Ramos (cell line): Measurements from ENCODE around the gene SCAF1.

Experiments
- in situ Hi-C: fragments of 300-500 bp; cut with MboI; formaldehyde crosslinking; loops from one replicate; pipeline ENCODE4 v1.14.3; 2022; ENCODE audit warnings: low sequenced_read_pairs; ENCODE audit not compliant: unreplicated experiment

The SCAF1 gene

DNA sequence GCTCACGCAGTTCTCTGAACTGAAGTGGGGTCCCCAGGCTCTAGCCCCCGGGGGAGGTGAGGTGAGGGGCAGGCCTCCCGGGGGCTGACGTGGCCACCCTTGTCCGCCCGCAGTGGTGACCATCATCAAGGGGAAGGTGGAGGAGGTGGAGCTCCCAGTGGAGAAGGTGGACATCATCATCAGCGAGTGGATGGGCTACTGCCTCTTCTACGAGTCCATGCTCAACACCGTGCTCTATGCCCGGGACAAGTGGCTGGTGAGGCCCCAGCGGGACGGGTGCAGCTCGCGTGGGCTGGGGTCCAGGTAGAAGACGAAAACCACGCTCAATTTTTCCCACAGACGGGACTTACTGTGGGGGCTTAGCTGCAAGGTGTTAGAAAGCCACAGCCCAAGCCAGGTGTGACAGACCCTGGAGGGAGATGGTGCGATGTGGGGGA lies 41.8 kb downstream of the SCAF1 start:
- in situ Hi-C loops = no loop called here

DNA sequence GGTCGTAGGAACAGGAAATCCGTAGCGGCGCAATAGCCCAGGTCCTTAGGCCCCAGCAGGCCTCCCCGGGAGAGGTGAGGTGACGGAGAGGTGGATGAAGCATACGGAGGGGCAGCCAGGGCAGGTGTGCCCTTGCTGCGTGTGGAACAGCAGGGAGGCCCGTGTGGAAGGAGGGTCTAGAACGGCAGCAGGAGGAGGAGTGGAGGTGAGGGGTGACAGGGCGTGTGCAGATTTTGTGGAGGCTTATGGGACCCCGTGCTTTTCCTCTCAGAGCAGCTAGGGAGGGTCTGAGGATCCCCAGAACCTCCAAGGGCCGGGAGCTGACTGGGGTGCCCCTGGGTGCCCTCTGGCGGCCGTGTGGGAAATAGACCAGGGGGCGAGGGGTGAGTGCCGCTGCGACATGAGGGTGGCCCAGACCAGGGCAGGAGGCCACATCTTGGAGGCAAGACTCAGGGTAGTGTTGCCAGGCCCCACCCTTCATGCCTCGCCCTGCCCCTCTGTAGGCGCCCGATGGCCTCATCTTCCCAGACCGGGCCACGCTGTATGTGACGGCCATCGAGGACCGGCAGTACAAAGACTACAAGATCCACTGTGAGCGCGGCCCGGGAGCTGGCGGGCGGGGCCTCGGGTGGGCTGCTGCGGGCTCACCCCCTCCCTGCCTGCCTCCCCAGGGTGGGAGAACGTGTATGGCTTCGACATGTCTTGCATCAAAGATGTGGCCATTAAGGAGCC lies 42.4 kb downstream of the SCAF1 start:
- in situ Hi-C loops = no loop called here

DNA sequence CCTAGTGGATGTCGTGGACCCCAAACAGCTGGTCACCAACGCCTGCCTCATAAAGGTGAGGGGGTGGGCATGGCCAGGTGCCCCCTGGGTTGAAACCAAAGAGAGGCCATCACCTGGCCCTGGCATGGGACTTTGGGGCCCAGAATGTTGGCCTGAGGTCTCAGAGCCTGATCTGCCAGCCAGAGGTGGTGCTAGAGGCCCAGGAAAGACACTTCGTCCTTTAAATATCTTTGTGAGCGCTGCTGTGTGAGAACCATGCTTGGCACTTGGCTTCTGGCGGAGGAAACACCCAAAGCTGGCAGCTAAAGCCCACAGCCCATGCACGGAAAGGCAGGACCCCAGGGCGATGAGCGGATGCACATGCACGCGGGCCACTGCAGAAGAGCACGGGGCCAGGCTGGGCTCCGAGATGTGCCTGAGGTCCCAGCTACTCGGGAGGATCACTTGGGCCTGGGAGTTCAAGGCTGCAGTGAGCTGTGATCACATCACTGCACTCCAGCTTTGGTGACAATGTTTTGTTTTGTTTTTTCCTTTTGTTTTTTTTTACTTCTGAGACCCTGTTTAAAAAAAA lies 43.1 kb downstream of the SCAF1 start:
- in situ Hi-C loops = no loop called here

DNA sequence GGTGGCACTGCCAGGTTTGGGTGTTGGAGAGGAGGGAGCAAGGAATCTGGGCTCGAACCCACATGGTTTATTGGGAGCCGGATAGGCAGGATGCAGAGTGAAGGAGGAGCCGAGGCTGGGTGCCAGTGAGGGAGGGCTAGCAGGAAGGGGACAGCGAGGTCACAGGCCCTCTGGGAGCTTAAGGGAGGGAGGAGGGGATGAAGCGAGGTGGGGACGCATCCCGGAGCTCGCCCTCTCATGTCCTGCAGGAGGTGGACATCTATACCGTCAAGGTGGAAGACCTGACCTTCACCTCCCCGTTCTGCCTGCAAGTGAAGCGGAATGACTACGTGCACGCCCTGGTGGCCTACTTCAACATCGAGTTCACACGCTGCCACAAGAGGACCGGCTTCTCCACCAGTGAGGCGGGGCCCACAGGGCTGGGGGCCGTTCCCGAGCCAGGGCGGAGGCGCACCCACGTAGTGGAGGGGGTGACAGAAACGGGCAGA lies 43.9 kb downstream of the SCAF1 start:
- in situ Hi-C loops = no loop called here

DNA sequence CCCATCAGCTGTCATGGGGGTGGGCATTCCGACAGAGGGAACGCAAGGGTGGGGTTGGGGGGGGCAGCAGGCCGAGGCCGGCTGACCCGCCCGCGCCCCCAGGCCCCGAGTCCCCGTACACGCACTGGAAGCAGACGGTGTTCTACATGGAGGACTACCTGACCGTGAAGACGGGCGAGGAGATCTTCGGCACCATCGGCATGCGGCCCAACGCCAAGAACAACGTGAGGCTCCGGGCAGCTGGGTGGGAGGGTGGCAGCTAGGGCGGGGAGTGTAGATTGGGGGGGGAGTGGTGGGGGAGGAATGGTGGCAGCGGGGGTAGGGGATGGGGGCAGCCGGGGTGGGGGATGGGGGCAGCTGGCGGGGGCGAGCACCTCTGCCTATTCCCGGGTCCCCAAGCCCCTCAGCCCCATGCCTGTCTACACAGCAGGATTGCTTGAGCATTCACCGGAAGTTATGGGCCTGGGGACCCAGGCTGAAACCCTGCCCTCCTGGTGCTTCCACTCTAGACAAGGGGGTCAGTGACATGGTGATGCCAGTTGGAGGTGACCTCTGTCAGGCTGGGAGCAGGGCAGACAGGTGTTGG lies 44.6 kb downstream of the SCAF1 start:
- in situ Hi-C loops = no loop called here

DNA sequence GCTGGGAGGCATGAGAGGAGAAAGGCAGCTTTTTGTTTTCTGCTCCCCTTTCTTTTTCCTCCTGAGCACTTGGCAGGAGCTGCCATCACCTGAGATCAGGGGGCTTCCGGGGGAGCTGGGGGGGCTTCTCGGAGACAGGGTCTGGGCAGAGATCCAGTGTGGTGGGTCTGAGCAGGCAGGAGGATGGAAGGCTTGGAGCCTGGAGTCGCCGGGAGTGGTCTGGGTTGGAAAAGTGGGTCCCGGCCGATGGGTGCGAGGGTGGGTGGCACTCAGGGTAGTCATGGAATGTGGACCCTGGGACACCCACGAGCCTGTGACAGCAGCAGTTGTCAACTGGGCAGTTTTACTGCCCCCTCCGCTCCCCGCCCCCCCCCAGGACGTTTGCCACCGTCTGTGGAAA lies 45.1 kb downstream of the SCAF1 start:
- in situ Hi-C loops = no loop called here

DNA sequence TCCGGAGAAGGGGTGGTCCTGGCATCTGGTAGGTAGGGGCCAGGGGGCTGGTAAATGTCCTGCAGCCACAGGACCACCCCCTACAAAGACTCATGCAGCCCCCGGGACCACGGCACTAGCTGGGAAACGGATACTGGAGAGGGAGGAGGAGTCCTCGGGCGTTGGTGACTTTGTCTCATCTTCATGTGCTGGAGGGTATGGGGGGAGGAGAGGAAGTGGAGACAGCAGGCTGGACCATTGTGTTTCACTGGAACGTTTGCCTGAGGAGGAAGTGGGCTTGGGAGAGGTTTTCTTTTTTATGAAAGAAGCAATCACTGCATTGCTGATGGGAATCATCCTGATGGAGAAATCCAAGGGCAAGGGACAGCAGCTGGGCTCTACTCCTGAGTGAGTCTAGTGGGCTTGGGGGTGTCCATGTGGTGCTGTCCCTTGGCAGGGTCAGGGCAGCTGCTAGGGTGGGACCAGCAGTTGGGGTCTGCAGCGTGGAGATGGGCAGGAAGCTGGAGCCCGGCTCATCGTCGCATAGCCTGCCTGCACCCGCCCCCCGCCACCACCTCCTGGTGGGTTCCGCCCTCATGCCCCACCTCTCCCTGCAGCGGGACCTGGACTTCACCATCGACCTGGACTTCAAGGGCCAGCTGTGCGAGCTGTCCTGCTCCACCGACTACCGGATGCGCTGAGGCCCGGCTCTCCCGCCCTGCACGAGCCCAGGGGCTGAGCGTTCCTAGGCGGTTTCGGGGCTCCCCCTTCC lies 45.7 kb downstream of the SCAF1 start:
- in situ Hi-C loops = no loop called here

DNA sequence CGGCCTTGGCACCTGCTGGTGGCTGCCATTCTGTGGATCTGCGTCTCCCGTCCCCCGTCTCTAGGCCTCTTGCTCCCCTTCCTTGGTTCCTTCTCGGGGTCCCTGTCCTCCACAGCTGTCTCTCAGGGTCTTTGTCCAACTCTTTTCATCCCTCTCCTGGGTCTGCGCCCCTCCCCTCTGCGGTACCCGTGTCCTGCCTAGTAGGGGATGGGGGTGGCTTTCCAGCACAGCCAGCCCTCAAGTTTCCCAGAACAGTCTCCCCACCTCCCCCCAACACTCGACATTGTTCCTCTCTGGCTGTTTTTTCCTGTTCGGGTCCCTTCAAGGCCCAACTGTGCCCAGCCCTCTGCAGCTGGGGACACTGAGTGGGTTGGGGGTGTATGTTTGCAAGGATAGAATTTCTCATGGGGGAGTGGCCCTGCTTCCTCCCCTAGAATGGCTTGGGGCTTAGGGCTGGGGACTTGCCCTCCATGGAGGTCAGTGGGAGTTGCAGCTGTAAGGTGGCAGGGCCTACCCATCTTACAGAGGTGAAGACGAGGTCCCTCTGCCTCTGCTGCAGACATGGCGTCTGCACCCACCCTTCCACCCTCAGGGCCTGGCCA lies 46.6 kb downstream of the SCAF1 start:
- in situ Hi-C loops = no loop called here

DNA sequence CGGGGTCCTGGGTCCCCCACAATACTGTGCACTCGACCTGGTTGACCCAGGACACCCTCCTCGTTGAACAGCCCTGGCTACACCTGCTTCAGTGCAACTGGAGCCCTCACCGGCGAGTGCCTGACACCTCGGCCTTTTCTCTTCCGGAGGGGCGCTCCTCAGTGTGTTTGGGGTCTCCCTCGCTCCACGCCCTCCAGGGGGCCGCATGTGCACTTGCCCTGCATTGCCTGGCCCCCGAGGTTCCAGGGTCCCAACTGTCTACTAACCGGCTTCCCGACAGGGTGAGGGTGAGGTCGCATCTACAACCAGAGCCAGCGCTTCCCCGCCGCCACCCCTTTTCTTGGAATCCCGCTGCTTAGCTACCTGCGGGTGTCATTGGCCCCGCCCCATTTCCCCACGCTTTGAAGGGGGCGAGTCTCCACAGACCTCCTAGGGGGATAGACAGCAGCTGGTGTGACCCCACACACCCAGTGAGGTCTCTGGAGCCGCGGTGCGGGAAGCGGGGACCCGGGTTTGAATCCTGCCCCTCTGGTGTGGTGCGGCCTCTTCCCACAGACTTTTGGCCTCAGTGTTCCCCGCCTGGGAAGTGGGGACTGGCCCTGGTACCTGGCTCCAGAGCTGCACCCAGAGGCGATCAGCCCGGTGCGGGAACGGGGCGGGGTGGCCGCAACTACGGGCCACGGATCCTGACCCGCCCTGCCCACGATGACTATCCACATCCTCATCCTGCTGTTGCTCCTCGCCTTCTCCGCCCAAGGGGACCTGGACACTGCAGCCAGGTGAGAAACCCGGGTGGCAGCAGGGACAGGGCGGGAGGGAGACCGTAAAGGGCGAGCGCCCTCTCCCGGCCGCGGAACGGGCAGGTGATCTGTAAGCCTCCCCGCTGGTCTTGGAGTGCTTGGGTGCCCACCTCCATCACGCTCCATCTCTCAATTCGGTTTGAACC lies 47.4 kb downstream of the SCAF1 start, which contains the start of gene ADM5:
TSS of gene ADM5 (plus strand) at position 462 of the 946 bp plus-strand sequence. CDS start at position 706, 244 bp downstream.
- in situ Hi-C loops = no loop called here

DNA sequence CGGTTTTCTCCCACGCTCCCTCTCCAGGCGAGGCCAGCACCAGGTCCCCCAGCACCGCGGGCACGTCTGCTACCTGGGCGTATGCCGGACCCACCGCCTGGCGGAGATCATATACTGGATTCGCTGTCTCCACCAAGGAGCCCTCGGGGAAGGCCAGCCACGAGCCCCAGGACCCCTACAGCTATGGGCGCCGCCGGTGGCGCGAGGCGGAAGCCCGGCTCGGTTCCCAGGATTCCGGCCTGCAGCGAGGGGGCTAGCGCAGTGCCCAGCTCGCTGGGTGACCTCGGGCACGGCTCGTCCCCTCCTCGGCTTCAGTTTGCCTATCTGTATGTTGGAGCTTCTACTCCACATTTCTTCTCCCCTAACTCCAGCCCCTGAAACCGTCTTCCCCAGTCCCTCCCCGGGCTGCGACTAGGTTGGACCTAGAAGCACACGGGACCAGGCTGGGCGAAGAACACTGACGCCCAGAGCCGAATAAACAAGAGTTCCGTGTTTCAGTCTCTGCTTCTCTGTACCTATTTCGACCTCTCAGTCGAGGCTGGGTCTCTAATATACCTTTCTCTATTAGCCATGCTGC lies 48.2 kb downstream of the SCAF1 start:
- in situ Hi-C loops = no loop called here

DNA sequence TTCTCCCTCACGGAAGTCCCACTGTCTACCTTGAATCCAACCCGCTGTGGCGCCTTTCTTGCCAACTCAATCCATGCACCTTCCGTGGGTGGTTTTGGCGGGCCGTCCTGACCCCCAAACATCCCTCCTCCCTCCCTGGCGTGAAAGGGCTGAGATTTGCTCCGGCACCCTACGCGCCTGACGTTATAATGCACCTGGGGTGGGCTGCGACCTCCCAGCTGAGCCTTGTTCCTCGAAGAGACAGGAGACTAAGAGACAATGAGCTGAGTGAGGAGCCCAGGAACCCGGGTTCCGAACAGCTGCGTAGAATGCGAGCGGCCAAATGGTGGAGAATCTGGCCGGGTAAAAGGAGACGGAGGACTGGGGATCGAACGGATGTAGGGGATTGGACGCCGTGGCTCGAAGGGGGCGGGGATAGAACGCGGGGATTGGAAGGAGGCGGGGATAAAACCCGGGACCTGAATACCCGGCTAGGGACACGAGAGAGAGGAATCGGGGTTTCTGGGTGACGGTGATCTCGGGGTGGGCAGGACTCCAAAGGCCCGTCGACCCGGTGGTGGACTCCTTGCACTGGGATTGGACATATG lies 48.7 kb downstream of the SCAF1 start, which contains the start of gene CPT1C:
TSS of gene CPT1C (plus strand) at position 461 of the 587 bp plus-strand sequence. CDS start 1,137 bp downstream, outside the sequence.
- in situ Hi-C loops = no loop called here

DNA sequence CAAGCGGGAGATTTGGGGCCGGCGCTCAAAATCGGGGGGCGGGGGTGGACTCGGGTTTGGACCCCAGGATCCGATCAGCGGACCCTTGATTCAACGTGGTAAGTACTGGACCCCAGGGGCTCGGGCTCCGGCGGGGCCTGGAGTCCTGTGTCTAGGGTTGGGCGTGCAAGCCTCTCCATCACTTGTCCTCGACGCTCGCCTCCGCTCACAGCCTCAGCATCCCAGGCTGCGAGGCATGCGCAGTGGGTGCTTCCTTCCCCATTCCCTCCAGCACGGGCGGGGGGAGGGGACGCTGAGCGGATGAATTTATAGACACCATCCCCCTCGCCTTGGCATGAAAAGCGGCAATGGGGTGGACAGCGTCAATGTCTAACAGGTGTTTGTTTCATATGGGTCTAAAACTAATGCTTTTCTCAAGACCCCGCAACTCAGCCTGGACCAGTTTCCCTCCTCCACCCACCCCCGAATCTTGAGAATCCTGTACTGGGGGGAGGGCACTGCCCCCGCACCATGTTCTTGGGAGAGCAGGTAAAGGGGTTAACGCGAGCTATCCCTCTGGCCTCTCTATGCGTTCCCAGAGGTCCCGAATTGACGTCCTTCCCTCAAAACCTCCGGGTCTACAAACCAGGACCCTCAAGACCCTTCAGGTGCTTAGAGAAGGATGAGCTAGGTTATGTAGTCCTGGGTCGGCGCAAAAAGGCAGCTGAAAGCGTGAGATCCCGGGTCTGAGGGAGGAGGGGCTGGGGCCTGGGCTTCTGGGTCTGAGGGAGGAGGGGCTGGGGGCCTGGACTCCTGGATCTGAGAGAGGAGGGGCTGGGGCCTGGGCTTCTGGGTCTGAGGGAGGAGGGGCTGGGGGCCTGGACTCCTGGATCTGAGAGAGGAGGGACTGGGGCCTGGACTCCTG lies 49.5 kb downstream of the SCAF1 start:
- in situ Hi-C loops = no loop called here

DNA sequence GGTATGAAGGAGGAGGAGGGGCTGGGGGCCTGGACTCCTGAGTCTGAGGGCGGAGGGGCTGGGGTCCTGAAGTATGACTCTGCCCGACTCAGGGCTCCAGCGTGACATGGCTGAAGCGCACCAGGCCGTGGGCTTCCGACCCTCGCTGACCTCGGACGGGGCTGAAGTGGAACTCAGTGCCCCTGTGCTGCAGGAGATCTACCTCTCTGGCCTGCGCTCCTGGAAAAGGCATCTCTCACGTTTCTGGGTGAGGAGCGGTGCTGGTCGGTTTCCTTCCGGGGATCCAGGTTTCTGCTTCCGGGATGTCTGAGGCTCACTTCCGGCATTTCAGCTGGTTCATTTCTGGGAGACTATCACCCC lies 50.1 kb downstream of the SCAF1 start:
- in situ Hi-C loops = no loop called here

DNA sequence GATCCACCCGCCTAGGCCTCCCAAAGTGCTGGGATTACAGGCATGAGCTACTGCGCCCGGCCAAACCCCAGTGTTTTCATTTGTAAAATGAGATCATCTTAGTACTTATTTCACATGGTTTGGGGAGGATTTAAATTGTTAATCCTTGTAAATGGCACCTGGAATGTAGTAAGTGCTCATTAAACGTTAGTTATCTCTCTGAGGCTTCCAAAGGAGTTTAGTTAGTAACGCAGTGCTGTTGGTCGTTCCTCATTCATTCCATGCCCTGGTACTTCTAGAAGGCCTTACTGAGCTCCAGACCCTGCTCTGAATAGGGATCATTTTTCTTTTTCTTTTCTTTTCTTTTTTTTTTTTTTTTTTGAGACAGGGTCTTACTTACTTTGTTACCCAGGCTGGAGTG lies 54.1 kb downstream of the SCAF1 start:
- in situ Hi-C loops = no loop called here

DNA sequence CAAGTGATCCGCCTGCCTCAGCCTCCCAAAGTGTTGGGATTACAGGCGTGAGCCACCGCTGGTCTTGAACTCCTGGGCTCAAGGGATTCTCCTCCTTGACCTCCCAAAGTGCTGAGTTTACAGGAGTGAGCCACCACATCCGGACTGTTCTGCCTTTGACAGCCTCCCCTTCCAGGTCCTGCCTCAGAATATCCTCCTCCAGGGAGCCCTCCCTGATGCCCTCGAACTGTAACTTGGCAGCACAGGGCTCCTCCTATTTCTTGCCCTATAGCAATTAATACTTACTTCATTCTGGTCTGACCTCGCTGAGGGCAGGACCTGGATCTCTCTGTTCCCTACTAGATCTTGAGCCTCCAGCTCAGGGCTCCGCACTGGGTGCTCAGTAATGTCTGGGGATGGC lies 54.9 kb downstream of the SCAF1 start:
- in situ Hi-C loops = no loop called here

DNA sequence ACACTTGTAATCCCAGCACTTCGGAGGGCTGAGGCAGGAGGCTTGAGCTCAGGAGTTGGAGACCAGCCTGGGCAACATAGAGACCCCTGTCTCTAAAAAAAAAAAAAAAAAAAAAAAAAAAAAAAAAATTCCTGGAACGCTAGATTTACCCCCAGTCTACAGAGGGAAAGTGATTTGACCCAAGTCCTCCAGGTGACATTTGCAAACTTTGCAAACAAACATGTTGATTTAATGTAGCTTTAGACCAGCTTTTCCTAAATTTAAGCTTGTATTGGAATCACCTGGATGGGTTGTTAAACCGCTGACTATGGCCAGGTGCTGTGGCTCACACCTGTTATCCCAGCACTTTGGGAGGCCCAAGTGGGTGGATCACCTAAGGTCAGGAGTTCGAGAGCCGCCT lies 57.4 kb downstream of the SCAF1 start:
- in situ Hi-C loops = no loop called here

DNA sequence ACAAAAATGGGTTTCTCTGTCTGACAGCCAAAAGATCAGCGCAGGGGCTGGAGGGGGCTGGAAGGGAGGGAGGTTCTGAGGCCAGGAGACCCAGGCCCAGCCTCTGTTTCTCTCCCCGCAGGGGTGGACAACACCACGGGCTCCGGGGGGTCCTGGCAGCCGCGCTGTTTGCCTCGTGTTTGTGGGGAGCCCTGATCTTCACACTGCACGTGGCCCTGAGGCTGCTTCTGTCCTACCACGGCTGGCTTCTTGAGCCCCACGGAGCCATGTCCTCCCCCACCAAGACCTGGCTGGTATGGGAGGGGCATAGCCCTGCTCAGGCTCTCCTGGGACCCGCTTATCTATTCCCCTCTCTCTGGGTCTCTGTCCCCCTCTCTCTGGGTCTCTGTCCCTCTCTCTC lies 58.6 kb downstream of the SCAF1 start:
- in situ Hi-C loops = no loop called here
